ENCODE measurements around the gene GPC6.

DNA sequence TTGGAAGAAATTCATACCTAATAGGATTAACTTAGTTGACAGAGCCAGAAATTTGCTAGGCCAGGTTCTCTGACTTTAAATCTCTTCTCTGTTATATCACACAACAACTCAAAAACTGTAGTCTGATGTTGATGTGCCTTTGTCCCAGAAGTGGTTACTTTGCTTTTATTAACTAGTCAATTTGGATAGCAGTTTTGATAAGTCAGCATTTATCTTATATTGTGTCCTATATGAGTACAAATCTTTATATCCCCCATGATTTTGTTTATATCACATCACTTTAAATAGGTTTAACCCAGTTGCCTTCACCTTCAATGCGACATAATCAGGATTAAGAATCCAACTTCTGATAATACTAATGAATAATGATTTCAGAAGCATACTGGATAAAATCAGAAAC lies 459.3 kb downstream of the GPC6 start:
- TF ChIP-seq, protein P1, sequence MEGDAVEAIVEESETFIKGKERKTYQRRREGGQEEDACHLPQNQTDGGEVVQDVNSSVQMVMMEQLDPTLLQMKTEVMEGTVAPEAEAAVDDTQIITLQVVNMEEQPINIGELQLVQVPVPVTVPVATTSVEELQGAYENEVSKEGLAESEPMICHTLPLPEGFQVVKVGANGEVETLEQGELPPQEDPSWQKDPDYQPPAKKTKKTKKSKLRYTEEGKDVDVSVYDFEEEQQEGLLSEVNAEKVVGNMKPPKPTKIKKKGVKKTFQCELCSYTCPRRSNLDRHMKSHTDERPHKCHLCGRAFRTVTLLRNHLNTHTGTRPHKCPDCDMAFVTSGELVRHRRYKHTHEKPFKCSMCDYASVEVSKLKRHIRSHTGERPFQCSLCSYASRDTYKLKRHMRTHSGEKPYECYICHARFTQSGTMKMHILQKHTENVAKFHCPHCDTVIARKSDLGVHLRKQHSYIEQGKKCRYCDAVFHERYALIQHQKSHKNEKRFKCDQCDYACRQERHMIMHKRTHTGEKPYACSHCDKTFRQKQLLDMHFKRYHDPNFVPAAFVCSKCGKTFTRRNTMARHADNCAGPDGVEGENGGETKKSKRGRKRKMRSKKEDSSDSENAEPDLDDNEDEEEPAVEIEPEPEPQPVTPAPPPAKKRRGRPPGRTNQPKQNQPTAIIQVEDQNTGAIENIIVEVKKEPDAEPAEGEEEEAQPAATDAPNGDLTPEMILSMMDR (IDR thresholded peaks at IDR 0.05): no peak
- TF ChIP-seq EP300 (IDR thresholded peaks at IDR 0.05) (no peak), POLR2A (IDR thresholded peaks at IDR 0.05) (no peak)
